MCF 10A (cell line): ENCODE measurements around the gene EMID1. TPM values are rescaled to one million over a fixed set of nuclear protein-coding genes. Genes with fewer than 3 reads are reported as not detected.

ENCODE experiments used
- BruUV-seq: library from RNA; stranded (reverse); fragments of 400-500 nt; replicated peaks from 2 replicates; lab custom pipeline; 2021; lab: Mats Ljungman, UMichigan
- CTCF ChIA-PET: fragments of 300-600 bp; sonication (Branson Sonifier 250); formaldehyde crosslinking; extraction: SDS; loops from one replicate; lab custom pipeline; 2021; ENCODE audit warnings: antibody characterized with exemption, inconsistent platforms; lab: Yijun Ruan, JAX
- POLR2A ChIA-PET: fragments of 300-600, 350-650 bp; sonication (Branson Sonifier 250); formaldehyde crosslinking; extraction: SDS; loops from one replicate; lab custom pipeline; 2020; ENCODE audit warnings: antibody characterized with exemption, inconsistent platforms; lab: Yijun Ruan, JAX
- DNase-seq: peaks from one replicate; pipeline ENCODE4 v3.0.0-alpha.2; 2018; ENCODE audit not compliant: unreplicated experiment
- H3K27ac Mint-ChIP-seq: one replicate; pipeline ENCODE4 v1.8.0; 2022; ENCODE audit warnings: mild to moderate bottlenecking, low read depth, mixed read lengths; ENCODE audit not compliant: unreplicated experiment
- H3K27me3 Mint-ChIP-seq: one replicate; pipeline ENCODE4 v1.8.0; 2022; ENCODE audit warnings: mixed read lengths; ENCODE audit not compliant: insufficient read depth, unreplicated experiment
- H3K36me3 Mint-ChIP-seq: one replicate; pipeline ENCODE4 v1.8.0; 2022; ENCODE audit warnings: mild to moderate bottlenecking, moderate library complexity, mixed read lengths; ENCODE audit not compliant: insufficient read depth, unreplicated experiment
- H3K4me1 Mint-ChIP-seq: one replicate; pipeline ENCODE4 v1.8.0; 2022; ENCODE audit warnings: mixed read lengths; ENCODE audit not compliant: insufficient read depth, unreplicated experiment
- H3K4me3 Mint-ChIP-seq: one replicate; pipeline ENCODE4 v1.8.0; 2022; ENCODE audit warnings: mild to moderate bottlenecking, moderate library complexity, mixed read lengths; ENCODE audit not compliant: unreplicated experiment
- H3K9me3 Mint-ChIP-seq: one replicate; pipeline ENCODE4 v1.8.0; 2022; ENCODE audit warnings: mixed read lengths; ENCODE audit not compliant: unreplicated experiment
- intact Hi-C: fragments of 100-400 bp; cut with micrococcal nuclease; formaldehyde crosslinking; loops from 2 replicates; pipeline ENCODE4 v1.14.1; 2022
- total RNA-seq: library from RNA; stranded (reverse); gene quantifications from 2 replicates; pipeline ENCODE4 v1.2.3, GENCODE V29; 2022
- TF ChIP-seq, protein P1 (sequence below): fragments of 200-600 bp; IDR thresholded peaks from one replicate; pipeline ENCODE4 v1.8.0; 2022; ENCODE audit warnings: antibody characterized with exemption, mild to moderate bottlenecking; ENCODE audit not compliant: unreplicated experiment

Gene EMID1
- total RNA-seq, 1 experiment from 2014 or later = not detected

DNA sequence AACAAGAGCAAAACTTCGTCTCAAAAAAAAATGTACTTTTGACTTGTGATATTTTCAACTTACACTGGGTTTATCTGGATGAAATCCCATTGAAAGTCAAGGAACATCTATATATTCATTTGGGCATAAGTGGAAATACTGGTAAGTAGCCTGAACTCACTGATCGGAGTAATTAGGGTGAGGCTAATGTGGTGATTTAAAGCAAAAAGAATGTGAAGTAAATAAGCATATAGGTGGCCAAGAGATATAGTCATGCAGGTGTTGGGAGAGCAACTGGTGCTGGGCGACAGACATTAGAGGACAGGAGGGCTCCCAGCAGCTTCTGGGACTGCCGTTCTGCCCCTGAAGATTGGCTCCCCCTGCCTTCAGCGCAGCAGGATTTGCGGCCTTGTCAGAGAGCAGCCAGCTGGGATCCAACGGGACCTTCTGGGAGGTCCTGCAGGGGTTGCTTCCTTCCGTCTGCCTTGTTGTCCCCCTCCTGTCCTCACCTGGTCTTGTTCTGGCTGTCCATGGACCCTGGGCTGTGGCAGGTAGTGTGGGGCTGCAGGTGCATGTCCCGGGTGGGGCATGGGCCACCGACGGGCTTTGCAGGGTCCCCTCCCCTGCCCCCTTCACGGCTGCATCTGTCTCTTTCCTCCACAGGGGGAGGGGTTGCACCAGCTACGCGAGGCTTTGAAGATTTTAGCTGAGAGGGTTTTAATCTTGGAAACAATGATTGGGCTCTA lies 48.0 kb downstream of the EMID1 start:
- Mint-ChIP-seq H3K4me1 (no peaks in the 10 kb centered on the region), H3K36me3 (no peaks in the 10 kb centered on the region), H3K4me3 (no peak overlapping the region), H3K27me3 (peaks cover 12% of the 10 kb centered on the region), H3K27ac (no peak overlapping the region), H3K9me3 (no peaks in the 10 kb centered on the region)
- no TSS peak for BruUV-seq
- POLR2A ChIA-PET = no interaction called here
- DNase-seq = no peak
- intact Hi-C loops = no loop called here
- CTCF ChIA-PET = interaction anchor here (0.6 to 1.1 kb wide), 4 partner anchors 8 to 1199 kb away, joined by 3 to 8 read pairs (median 4); partner anchors contain the start of gene EWSR1
- TF ChIP-seq, protein P1, sequence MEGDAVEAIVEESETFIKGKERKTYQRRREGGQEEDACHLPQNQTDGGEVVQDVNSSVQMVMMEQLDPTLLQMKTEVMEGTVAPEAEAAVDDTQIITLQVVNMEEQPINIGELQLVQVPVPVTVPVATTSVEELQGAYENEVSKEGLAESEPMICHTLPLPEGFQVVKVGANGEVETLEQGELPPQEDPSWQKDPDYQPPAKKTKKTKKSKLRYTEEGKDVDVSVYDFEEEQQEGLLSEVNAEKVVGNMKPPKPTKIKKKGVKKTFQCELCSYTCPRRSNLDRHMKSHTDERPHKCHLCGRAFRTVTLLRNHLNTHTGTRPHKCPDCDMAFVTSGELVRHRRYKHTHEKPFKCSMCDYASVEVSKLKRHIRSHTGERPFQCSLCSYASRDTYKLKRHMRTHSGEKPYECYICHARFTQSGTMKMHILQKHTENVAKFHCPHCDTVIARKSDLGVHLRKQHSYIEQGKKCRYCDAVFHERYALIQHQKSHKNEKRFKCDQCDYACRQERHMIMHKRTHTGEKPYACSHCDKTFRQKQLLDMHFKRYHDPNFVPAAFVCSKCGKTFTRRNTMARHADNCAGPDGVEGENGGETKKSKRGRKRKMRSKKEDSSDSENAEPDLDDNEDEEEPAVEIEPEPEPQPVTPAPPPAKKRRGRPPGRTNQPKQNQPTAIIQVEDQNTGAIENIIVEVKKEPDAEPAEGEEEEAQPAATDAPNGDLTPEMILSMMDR = no peak

DNA sequence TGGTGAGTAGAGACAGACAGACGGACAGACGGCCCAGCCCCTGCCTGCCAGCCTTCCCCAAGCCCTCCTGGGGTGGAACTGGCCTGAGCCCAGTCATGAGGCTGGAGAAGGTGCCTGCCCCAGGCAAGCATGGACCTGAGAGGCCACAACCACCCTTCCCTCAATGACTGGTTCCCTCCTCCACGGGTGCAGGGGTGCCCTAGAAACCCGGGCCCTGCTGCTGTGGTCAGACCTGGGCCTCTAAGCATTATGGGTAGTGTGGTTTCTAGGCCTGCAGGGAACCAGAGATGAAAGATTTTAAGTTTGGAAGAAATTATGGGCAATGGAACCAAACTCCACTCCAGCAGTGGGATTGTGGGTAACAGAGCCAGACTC lies 48.6 kb downstream of the EMID1 start:
- ChIA-PET CTCF (interaction anchor here (0.6 to 1.1 kb wide), 3 partner anchors 9 to 96 kb away, joined by 3 to 8 read pairs (median 3); partner anchors contain the start of gene EWSR1), POLR2A (no interaction called here)
- no peaks in the 10 kb centered on the region for H3K9me3 Mint-ChIP-seq
- no peaks in the 10 kb centered on the region for H3K4me1 Mint-ChIP-seq
- intact Hi-C loops = no loop called here
- TF ChIP-seq, protein P1 = no peak
- DNase-seq = no peak
- no TSS peak for BruUV-seq
- H3K27ac Mint-ChIP-seq = no peak overlapping the region
- no peak overlapping the region for H3K4me3 Mint-ChIP-seq
- H3K27me3 Mint-ChIP-seq = peaks cover 12% of the 10 kb centered on the region
- H3K36me3 Mint-ChIP-seq = no peaks in the 10 kb centered on the region

DNA sequence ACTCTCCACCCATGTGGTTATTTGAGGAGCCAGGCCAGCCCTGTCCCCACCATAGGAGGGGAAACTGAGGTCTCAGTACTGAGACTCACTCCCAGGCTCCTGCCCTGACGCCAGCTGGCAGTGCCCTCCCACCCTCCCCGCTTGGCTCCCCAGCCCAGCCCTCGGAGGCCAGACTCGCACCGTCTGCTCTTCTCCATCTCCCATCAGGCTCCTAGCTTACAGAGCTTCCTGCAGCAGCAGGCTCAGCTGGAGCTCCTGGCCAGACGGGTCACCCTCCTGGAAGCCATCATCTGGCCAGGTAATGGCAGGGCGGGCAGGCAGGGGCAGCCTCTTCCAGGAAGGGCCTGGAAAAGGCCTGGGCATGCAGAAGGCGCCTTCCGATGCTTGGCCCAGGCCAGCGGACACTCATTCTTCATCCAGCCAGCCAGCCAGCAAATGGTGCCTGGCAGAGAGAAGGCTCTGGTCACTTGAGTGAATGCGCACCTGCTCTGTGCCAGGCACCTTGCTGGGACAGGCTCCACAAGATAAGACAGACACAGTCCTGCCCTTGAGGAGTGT lies 49.4 kb downstream of the EMID1 start:
- H3K9me3 Mint-ChIP-seq = no peaks in the 10 kb centered on the region
- BruUV-seq = no TSS peak
- H3K4me3 Mint-ChIP-seq = no peak overlapping the region
- intact Hi-C loops = no loop called here
- no peak overlapping the region for H3K27ac Mint-ChIP-seq
- CTCF ChIA-PET = interaction anchor here (1.1 to 3.3 kb wide), 2 partner anchors 10 kb away, joined by 8 to 17 read pairs; no protein-coding TSS in a partner anchor
- no peaks in the 10 kb centered on the region for H3K4me1 Mint-ChIP-seq
- POLR2A ChIA-PET = no interaction called here
- H3K36me3 Mint-ChIP-seq = no peaks in the 10 kb centered on the region
- TF ChIP-seq, protein P1 = no peak
- peaks cover 12% of the 10 kb centered on the region for H3K27me3 Mint-ChIP-seq
- no peak for DNase-seq

DNA sequence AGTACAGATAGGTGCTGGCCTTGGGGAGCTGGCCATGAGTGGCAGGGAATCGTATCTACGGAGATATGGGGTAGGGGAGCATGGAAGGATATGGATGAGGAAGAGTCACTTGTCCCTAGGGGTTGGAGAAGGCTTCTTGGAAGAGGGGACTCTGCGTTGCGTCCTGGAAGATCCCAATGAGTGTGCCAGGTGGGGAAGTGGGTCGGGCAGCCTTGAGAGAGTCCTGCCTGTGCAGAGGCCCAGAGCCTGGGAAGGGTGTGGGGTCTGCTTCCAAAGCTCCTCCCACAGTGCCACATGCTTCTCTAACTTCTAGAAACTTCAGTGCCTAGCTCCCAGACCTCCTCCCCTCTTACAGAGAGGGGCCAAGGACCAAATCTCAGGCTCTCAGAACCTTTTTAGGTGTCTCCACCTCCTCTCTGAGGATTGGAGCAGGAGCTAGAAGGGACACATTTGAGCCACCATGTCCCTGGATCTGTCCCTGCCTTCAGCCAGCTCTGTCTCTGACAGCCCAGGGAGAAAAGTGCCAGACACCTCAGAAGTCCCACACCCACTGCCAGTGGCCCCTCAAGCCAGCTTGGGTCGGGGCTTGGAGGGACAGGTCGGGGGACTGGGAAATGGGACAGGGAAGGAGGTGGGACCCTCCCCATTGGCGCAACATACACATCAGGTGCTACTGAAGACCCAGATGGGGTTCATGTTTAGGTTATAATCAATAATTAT lies 51.1 kb downstream of the EMID1 start:
- H3K27ac Mint-ChIP-seq = no peak overlapping the region
- peaks cover 11% of the 10 kb centered on the region for H3K27me3 Mint-ChIP-seq
- intact Hi-C loops = no loop called here
- POLR2A ChIA-PET = interaction anchor here (1.4 kb wide), 1 partner anchor 10 kb away, joined by 3 read pairs; no protein-coding TSS in a partner anchor
- no peak overlapping the region for H3K4me3 Mint-ChIP-seq
- BruUV-seq = no TSS peak
- no peaks in the 10 kb centered on the region for H3K36me3 Mint-ChIP-seq
- no peaks in the 10 kb centered on the region for H3K9me3 Mint-ChIP-seq
- H3K4me1 Mint-ChIP-seq = no peaks in the 10 kb centered on the region
- TF ChIP-seq, protein P1 = no peak
- CTCF ChIA-PET = interaction anchor here (3.3 kb wide), 1 partner anchor 11 kb away, joined by 17 read pairs; no protein-coding TSS in a partner anchor
- DNase-seq = no peak
